GM19023 (cell line): ENCODE measurements around the gene SETD7.
"Not testable (repeated sequence)": the region's sequence is repeated elsewhere in the genome, so short reads cannot be mapped to it uniquely, and the experiment has no call there.

Experiments used
- ATAC-seq: cut with Tn5 transposase; IDR thresholded peaks from one replicate; pipeline ENCODE4 v1.9.1; 2021; ENCODE audit warnings: mild to moderate bottlenecking, moderate library complexity; ENCODE audit not compliant: unreplicated experiment

The SETD7 gene

GRCh38 chr4:139470295-139470694 is 85.7 kb downstream of the SETD7 start:
- ATAC-seq = no peak

DNA sequence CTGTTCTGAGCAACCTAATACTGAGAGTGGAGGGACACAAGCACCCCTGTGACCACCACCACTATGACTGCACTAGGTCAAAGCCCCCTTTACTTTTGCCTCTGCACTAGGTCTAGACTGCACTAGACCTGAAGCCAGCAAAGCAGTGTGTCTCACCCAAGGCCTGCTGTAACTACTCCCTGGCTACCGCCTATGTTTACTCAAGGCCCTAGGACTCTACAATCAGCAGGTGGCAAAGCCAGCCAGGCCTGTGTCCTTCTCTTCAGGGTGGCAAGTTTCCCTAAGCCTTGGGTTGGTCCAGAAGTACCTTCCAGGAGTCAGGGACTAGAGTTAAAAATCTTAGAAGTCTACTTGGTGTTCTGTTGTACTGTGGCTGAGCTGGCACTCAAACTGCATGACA is 86.2 kb downstream of the SETD7 start:
- no peak for ATAC-seq

GRCh38 chr4:139469216-139469615 is 86.8 kb downstream of the SETD7 start:
- no peak for ATAC-seq

GRCh38 chr4:139468756-139469155 is 87.3 kb downstream of the SETD7 start:
- ATAC-seq = not testable (repeated sequence)

DNA sequence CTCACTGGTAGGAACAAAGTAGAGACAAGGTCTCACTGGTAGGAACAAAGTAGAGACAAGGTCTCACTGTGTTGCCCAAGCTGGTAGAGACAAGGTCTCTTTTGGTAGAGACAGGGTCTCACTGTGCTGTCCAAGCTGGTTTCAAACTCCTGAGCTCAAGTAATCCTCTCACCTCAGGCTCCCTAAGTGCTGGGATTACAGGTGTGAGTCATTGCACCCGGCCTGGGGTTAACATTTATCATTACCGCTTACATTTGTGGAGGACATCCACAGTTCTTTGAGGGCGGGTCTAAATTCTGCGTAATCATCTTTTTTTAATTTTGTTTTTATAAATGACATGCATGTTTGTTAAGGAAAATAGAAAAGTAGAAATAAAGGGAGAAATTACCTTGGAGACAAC is 90.1 kb downstream of the SETD7 start:
- no peak for ATAC-seq

DNA sequence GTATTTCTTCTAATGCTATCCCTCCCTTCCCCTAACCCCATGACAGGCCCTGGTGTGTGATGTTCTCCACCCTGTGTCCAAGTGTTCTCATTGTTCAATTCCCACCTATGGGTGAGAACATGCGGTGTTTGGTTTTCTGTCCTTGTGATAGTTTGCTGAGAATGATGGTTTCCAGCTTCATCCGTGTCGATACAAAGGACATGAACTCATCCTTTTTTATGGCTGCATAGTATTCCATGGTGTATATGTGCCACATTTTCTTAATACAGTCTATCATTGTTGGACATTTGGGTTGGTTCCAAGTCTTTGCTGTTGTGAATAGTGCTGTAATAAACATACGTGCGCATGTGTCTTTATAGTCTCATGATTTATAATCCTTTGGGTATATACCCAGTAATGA is 91.5 kb downstream of the SETD7 start:
- not testable (repeated sequence) for ATAC-seq

DNA sequence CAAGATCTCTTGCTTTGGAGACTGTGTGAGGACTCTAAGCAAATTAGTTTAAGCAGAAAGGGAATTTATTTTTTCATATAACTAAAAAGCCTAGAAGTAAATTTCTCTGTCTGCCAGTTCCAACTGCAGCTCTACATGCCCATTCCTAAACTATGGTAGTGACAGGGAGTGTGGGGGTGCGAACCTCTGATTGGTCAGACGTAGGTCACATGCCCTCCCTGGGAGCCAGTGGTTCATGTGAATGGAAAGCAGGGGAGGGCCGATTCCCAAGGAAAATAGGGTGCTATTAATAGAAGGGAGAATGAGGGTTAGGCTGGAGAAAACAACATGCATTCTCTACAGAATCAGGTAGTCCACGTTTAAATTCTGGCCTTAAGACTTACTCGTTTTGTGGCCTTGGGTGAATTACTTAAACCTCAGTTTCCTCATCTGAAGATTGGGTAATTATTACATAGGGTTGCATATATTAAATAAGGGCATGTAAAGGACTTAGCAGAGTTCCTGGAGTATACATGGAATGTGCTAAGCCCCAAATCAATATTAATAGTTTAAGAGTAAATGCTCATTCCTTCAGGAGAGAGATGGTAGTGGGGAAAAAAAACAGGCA is 94.9 kb downstream of the SETD7 start:
- ATAC-seq = no peak

- ATAC-seq = no peak
These were observed 95.5 kb downstream of the SETD7 start for GRCh38 chr4:139460565-139460964.

- ATAC-seq = no peak
These were observed 97.0 kb downstream of the SETD7 start for GRCh38 chr4:139458999-139459398.

- ATAC-seq = no peak
These were observed 97.5 kb downstream of the SETD7 start for GRCh38 chr4:139458543-139458942.

DNA sequence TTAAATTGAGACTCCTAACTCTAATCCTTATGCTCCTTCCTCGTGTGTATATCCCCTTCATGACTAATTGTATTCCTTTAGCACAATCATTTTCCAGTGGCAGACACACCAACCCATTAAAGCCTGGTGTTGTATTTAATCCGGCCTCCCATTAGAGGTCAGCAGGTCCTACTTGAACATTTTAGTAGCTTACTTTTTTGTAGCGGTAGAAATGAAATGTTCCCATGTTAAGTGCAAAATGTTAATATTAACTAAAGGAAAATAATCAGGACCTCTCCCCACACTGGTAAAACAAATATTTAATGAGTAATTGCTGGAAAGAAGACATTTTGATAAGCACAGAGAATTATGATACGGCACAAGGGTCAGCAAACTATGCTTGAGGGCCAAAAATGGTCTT is 98.7 kb downstream of the SETD7 start:
- no peak for ATAC-seq

- ATAC-seq = no peak
These were observed 100.9 kb downstream of the SETD7 start for GRCh38 chr4:139455126-139455538.

GRCh38 chr4:139454111-139455045 is 101.6 kb downstream of the SETD7 start, which contains the start of gene RAB33B:
RAB33B (plus strand) TSS chr4:139454121; CDS start chr4:139454196, 75 bp downstream.
- ATAC-seq = peak; percentile 5

- ATAC-seq = peak; percentile 91
These were observed 102.5 kb downstream of the SETD7 start for GRCh38 chr4:139453371-139454110.

- ATAC-seq = peak; percentile 41
These were observed 103.0 kb downstream of the SETD7 start for GRCh38 chr4:139453041-139453370.

- ATAC-seq = no peak
These were observed 104.0 kb downstream of the SETD7 start for GRCh38 chr4:139451997-139452396.

DNA sequence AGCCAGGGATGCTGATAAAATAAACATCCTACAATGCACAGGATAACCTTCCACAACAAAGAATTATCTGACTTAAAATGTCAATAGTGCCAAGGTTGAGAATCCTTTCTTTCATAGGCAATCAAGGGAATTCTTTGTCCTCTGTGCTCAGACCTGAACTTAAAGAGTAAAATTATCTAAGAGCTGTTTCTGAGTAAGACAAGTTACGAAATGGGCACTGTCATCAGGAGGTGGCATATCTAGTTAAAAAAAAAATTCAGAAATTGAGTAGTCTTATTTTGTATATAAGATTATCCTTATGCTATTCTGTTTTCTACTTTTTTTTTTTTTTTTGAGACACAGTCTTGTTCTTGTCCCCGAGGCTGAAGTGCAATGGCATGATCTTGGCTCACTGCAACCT is 105.4 kb downstream of the SETD7 start:
- no peak for ATAC-seq

GRCh38 chr4:139447078-139447477 is 108.9 kb downstream of the SETD7 start:
- not testable (repeated sequence) for ATAC-seq
